Progenitor cell of endocrine pancreas (in vitro differentiated cells): ENCODE measurements around the gene ZNF573. TPM values are rescaled to one million over a fixed set of nuclear protein-coding genes. Genes with fewer than 3 reads are reported as not detected.
A peak's percentile ranks its signal among the peaks of the same experiment; 100 is the strongest.
"Not testable (repeated sequence)": the region's sequence is repeated elsewhere in the genome, so short reads cannot be mapped to it uniquely, and the experiment has no call there.

Experiments
- DNase-seq: peaks from one replicate; pipeline ENCODE4 v3.0.0; 2021; ENCODE audit warnings: low spot score; ENCODE audit not compliant: unreplicated experiment
- H3K27ac Mint-ChIP-seq: 2 replicates; pipeline ENCODE4 v1.8.0; 2021; ENCODE audit warnings: mild to moderate bottlenecking, moderate library complexity, mixed read lengths
- H3K27me3 Mint-ChIP-seq: 2 replicates; pipeline ENCODE4 v1.8.0; 2021; ENCODE audit warnings: mixed read lengths
- H3K36me3 Mint-ChIP-seq: 2 replicates; pipeline ENCODE4 v1.8.0; 2022; ENCODE audit warnings: mixed read lengths; ENCODE audit not compliant: insufficient read depth
- H3K4me1 Mint-ChIP-seq: 2 replicates; pipeline ENCODE4 v1.8.0; 2021; ENCODE audit warnings: low read depth, mixed read lengths
- H3K4me3 Mint-ChIP-seq: 2 replicates; pipeline ENCODE4 v1.8.0; 2021; ENCODE audit warnings: low read depth, mild to moderate bottlenecking, moderate library complexity, mixed read lengths
- H3K9me3 Mint-ChIP-seq: 2 replicates; pipeline ENCODE4 v1.8.0; 2021; ENCODE audit warnings: low read depth, mixed read lengths
- CTCF ChIP-seq: fragments of 200-600 bp; sonication (generic); IDR thresholded peaks from one replicate; pipeline ENCODE4 v1.5.0; 2021; ENCODE audit warnings: antibody characterized with exemption, mild to moderate bottlenecking; ENCODE audit not compliant: unreplicated experiment
- long read RNA-seq: library from polyadenylated mRNA; unstranded; transcript quantifications from one replicate; pipeline ENCODE4 v2.0.0, GENCODE V29; 2020
- total RNA-seq: library from RNA; stranded (reverse); gene quantifications from 2 replicates; pipeline ENCODE4 v1.2.1, GENCODE V29; 2021

The ZNF573 gene
- total RNA-seq, result 12.7 and 17.1 TPM in 2 replicates
- long read RNA-seq, transcript ZNF573-208 (5 exons, 2,257 nt), result major isoform, 15 of 51 reads
- long read RNA-seq, transcript ZNF573-210 (6 exons, 2,443 nt), result minor isoform, 7 of 51 reads
- long read RNA-seq, partial matches to known transcripts, result 0 of 51 reads
- long read RNA-seq, other reads (novel, unspliced or antisense), result 28 of 51 reads

GRCh38 chr19:37779127-37780005 lies at the start of gene ZNF573:
ZNF573 (minus strand) TSS chr19:37779586; CDS start chr19:37773729, 5,857 bp downstream.
- H3K4me3 Mint-ChIP-seq, result peak within 1 kb of the TSS; percentile 97
- TF ChIP-seq CTCF, result peak; percentile 39
- no peaks in the 10 kb centered on the region for H3K27me3 Mint-ChIP-seq
- peaks cover 6% of the 10 kb centered on the region for H3K4me1 Mint-ChIP-seq
- DNase-seq, result peak; percentile 60
- peak within 1 kb of the TSS; percentile 97 for H3K27ac Mint-ChIP-seq
- peaks cover 12% of the 10 kb centered on the region for H3K36me3 Mint-ChIP-seq
- H3K9me3 Mint-ChIP-seq, result peaks cover 10% of the 10 kb centered on the region

GRCh38 chr19:37817180-37817981 lies 38.0 kb upstream of the ZNF573 start:
- Mint-ChIP-seq H3K4me3 (peak overlapping the region; percentile 83), H3K27me3 (no peaks in the 10 kb centered on the region), H3K9me3 (peaks cover 38% of the 10 kb centered on the region), H3K27ac (peak overlapping the region; percentile 90), H3K36me3 (peaks cover 29% of the 10 kb centered on the region), H3K4me1 (peaks cover 3% of the 10 kb centered on the region)
- peak; percentile 80 for DNase-seq
- TF ChIP-seq CTCF, result no peak

- not testable (repeated sequence) for H3K4me1 Mint-ChIP-seq, H3K27me3 Mint-ChIP-seq, DNase-seq, H3K27ac Mint-ChIP-seq, H3K4me3 Mint-ChIP-seq
- peaks cover 16% of the 10 kb centered on the region for H3K36me3 Mint-ChIP-seq
- H3K9me3 Mint-ChIP-seq, result peaks cover 32% of the 10 kb centered on the region
These were observed 36.2 kb upstream of the ZNF573 start for GRCh38 chr19:37815611-37816010.

- no peaks in the 10 kb centered on the region for H3K27me3 Mint-ChIP-seq
- H3K4me3 Mint-ChIP-seq, result no peak overlapping the region
- H3K27ac Mint-ChIP-seq, result no peak overlapping the region
- H3K36me3 Mint-ChIP-seq, result peaks cover 8% of the 10 kb centered on the region
- TF ChIP-seq CTCF, result no peak
- H3K4me1 Mint-ChIP-seq, result peaks cover 3% of the 10 kb centered on the region
- peaks cover 32% of the 10 kb centered on the region for H3K9me3 Mint-ChIP-seq
- no peak for DNase-seq
These were observed 34.0 kb upstream of the ZNF573 start for GRCh38 chr19:37813340-37813739.

GRCh38 chr19:37809366-37809765 lies 30.0 kb upstream of the ZNF573 start:
- Mint-ChIP-seq H3K4me1 (no peaks in the 10 kb centered on the region), H3K27ac (no peak overlapping the region)

More at GRCh38 chr19:37809366-37809765, 30.0 kb upstream of the ZNF573 start:
- DNase-seq, result no peak
- TF ChIP-seq CTCF, result no peak
- H3K27me3 Mint-ChIP-seq, result no peaks in the 10 kb centered on the region
- H3K36me3 Mint-ChIP-seq, result peaks cover 4% of the 10 kb centered on the region
- peaks cover 38% of the 10 kb centered on the region for H3K9me3 Mint-ChIP-seq
- H3K4me3 Mint-ChIP-seq, result no peak overlapping the region
